Adipose tissue (tissue), 3 donors: Measurements from ENCODE around the gene CHSY1. TPM values are rescaled to one million over a fixed set of nuclear protein-coding genes. Genes with fewer than 3 reads are reported as not detected.

Source experiments
- H3K27ac ChIP-seq: one replicate; pipeline ENCODE4 v1.5.1; 2013; ENCODE audit warnings: low read depth, low read length
- WGBS, 3 donors: extraction: QIAGEN DNeasy Blood & Tissue Kit; methylation state at CpG; one replicate each; pipeline ENCODE4 v1.1.7; 2013; 5-methylcytosine and 5-hydroxymethylcytosine counted together
- polyA plus RNA-seq, 3 donors: library from polyadenylated mRNA; stranded (reverse); fragments of 200-250 nt; gene quantifications; one replicate each; pipeline ENCODE4 v1.2.3, GENCODE V29; 2013
- donor health status: healthy with polysubstance abuse.
- donor health status: Bipolar disorder and iron deficiency.
- donor health status: healthy.

The CHSY1 gene
- polyA plus RNA-seq, 3 donors: 2.8 to 32.4 (median 21.3) TPM

GRCh38 chr15:101167411-101167752 is 84.5 kb downstream of the CHSY1 start:
- 44 to 56% (median 46%) methylated on average over 3 of the region's 3 CpGs for WGBS, 3 donors
- H3K27ac ChIP-seq: peak overlapping the region; percentile 62

GRCh38 chr15:101165905-101166471 is 85.9 kb downstream of the CHSY1 start:
- 78 to 97% (median 95%) methylated on average over 2 of the region's 2 CpGs for WGBS, 3 donors
- H3K27ac ChIP-seq: no peak overlapping the region

- H3K27ac ChIP-seq: no peak overlapping the region
- WGBS, 3 donors: 48 to 73% (median 62%) methylated on average over 12 of the region's 12 CpGs
Measured at GRCh38 chr15:101162701-101163483, 89.0 kb downstream of the CHSY1 start.

GRCh38 chr15:101161656-101162055 is 90.2 kb downstream of the CHSY1 start:
- WGBS, 3 donors: 74 to 89% (median 74%) methylated on average over 8 of the region's 8 CpGs
- no peak overlapping the region for H3K27ac ChIP-seq

GRCh38 chr15:101159936-101160815 is 91.7 kb downstream of the CHSY1 start:
- H3K27ac ChIP-seq: no peak overlapping the region
- 82 to 88% (median 85%) methylated on average over 11 of the region's 11 CpGs for WGBS, 3 donors

GRCh38 chr15:101159096-101159935 is 92.5 kb downstream of the CHSY1 start:
- H3K27ac ChIP-seq: no peak overlapping the region
- 72 to 76% (median 76%) methylated on average over 15 of the region's 15 CpGs for WGBS, 3 donors

- no peak overlapping the region for H3K27ac ChIP-seq
- WGBS, 3 donors: 90 to 91% (median 90%) methylated on average over 30 of the region's 30 CpGs
Measured at GRCh38 chr15:101158166-101159095, 93.4 kb downstream of the CHSY1 start.

- WGBS, 3 donors: 90 to 95% (median 92%) methylated on average over 6 of the region's 6 CpGs
Measured at GRCh38 chr15:101157721-101158120, 94.1 kb downstream of the CHSY1 start.

GRCh38 chr15:101156509-101157159 is 95.2 kb downstream of the CHSY1 start:
- WGBS, 3 donors: 80 to 90% (median 82%) methylated on average over 21 of the region's 21 CpGs
- H3K27ac ChIP-seq: no peak overlapping the region

More at GRCh38 chr15:101157721-101158120, 94.1 kb downstream of the CHSY1 start:
- H3K27ac ChIP-seq: no peak overlapping the region

GRCh38 chr15:101156061-101156460 is 95.8 kb downstream of the CHSY1 start:
- WGBS, 3 donors: 85 to 94% (median 88%) methylated on average over 6 of the region's 6 CpGs
- H3K27ac ChIP-seq: no peak overlapping the region

- 88 to 95% (median 91%) methylated on average over 19 of the region's 19 CpGs for WGBS, 3 donors
- no peak overlapping the region for H3K27ac ChIP-seq
Measured at GRCh38 chr15:101153801-101154656, 97.8 kb downstream of the CHSY1 start.

- H3K27ac ChIP-seq: no peak overlapping the region
- 76 to 92% (median 83%) methylated on average over 10 of the region's 10 CpGs for WGBS, 3 donors
Measured at GRCh38 chr15:101152914-101153313, 98.9 kb downstream of the CHSY1 start.

GRCh38 chr15:101151288-101151687 is 100.6 kb downstream of the CHSY1 start:
- H3K27ac ChIP-seq: no peak overlapping the region
- WGBS, 3 donors: 38 to 78% (median 49%) methylated on average over 8 of the region's 8 CpGs

- 90 to 94% (median 94%) methylated on average over 7 of the region's 7 CpGs for WGBS, 3 donors
- H3K27ac ChIP-seq: no peak overlapping the region
Measured at GRCh38 chr15:101150723-101151040, 101.2 kb downstream of the CHSY1 start.

- H3K27ac ChIP-seq: no peak overlapping the region
- WGBS, 3 donors: 80 to 86% (median 81%) methylated on average over 27 of the region's 27 CpGs
Measured at GRCh38 chr15:101149864-101150722, 101.8 kb downstream of the CHSY1 start.
